Liver (tissue), 9 donors: ENCODE results near the gene CD8B2. TPM values are rescaled to one million over a fixed set of nuclear protein-coding genes. Genes with fewer than 3 reads are reported as not detected.
"Not testable (repeated sequence)": the region's sequence is repeated elsewhere in the genome, so short reads cannot be mapped to it uniquely, and the experiment has no call there.

ENCODE experiments used
- DNase-seq: peaks from one replicate; pipeline ENCODE4 v3.0.0-alpha.2; 2017; ENCODE audit warnings: low spot score
- H3K27ac ChIP-seq, 2 donors: one replicate each; pipeline ENCODE4 v1.7.0; 2013; ENCODE audit warnings: inconsistent platforms in 2 of 2, low read length in 2 of 2, control low read depth in 1 of 2, low read depth in 1 of 2, mild to moderate bottlenecking in 1 of 2
- H3K27me3 ChIP-seq, 4 donors: one replicate each; pipeline versions ENCODE4 v1.6.1 to v1.7.0; 2013; ENCODE audit warnings: low read length in 3 of 4, inconsistent platforms in 1 of 4, mild to moderate bottlenecking in 1 of 4, moderate library complexity in 1 of 4; ENCODE audit not compliant: control insufficient read depth in 4 of 4, insufficient read depth in 4 of 4
- H3K36me3 ChIP-seq, 4 donors: one replicate each; pipeline versions ENCODE4 v1.6.1 to v1.7.0; 2013; ENCODE audit warnings: low read length in 3 of 4, mild to moderate bottlenecking in 3 of 4, low read depth in 1 of 4, moderate library complexity in 1 of 4; ENCODE audit not compliant: control insufficient read depth in 4 of 4, insufficient read depth in 3 of 4
- H3K4me1 ChIP-seq, 4 donors: one replicate each; pipeline versions ENCODE4 v1.6.1 to v1.7.0; 2013; ENCODE audit warnings: low read length in 3 of 4, mild to moderate bottlenecking in 3 of 4, moderate library complexity in 1 of 4; ENCODE audit not compliant: control insufficient read depth in 4 of 4, insufficient read depth in 4 of 4
- H3K4me3 ChIP-seq, 3 donors: one replicate each; pipeline versions ENCODE4 v1.6.1 to v1.7.0; 2013; ENCODE audit warnings: low read length in 3 of 3, control low read depth in 1 of 3, low read depth in 1 of 3, mild to moderate bottlenecking in 1 of 3
- H3K9ac ChIP-seq, 2 donors: one replicate each; pipeline ENCODE4 v1.7.0; 2013; ENCODE audit warnings: low read length in 2 of 2, mild to moderate bottlenecking in 2 of 2, moderate library complexity in 2 of 2, control low read depth in 1 of 2, low read depth in 1 of 2
- H3K9me3 ChIP-seq, 4 donors: one replicate each; pipeline versions ENCODE4 v1.6.1 to v1.7.0; 2013; ENCODE audit warnings: low read length in 3 of 4; ENCODE audit not compliant: control insufficient read depth in 4 of 4
- RAD21 ChIP-seq, 2 donors: IDR thresholded peaks; 2 replicates each; pipeline ENCODE4 v1.6.1; 2016; ENCODE audit warnings: antibody characterized with exemption in 2 of 2, mild to moderate bottlenecking in 2 of 2
- WGBS: extraction: QIAGEN DNeasy Blood & Tissue Kit; methylation state at CpG from one replicate; pipeline ENCODE4 v1.1.7; 2013; 5-methylcytosine and 5-hydroxymethylcytosine counted together
- polyA plus RNA-seq, 2 donors: library from polyadenylated mRNA; stranded (reverse) in 1 of 2; unstranded in 1 of 2; fragments of 200-250 nt in 1 of 2; fragments of >200 nt in 1 of 2; fragmentation: Nextera tagmentation in 1 of 2; extraction: Ambion mirVana in 1 of 2; gene quantifications; one replicate each; pipeline versions ENCODE4 v1.2.1 to v1.2.3, GENCODE V29; 2013 to 2015
- total RNA-seq, 2 donors: library from RNA; depleted of rRNA; stranded (reverse); fragments of >200 nt; gene quantifications; one replicate each; pipeline ENCODE4 v1.2.3, GENCODE V29; 2014
- donor health status: healthy.
- donor health status: healthy.
- donor health status: healthy.
- donor health status: healthy.
- donor health status: healthy.

The CD8B2 gene
- total RNA-seq: under 1 TPM; under 0.01 to 0.05 TPM
- polyA plus RNA-seq: not detected

DNA sequence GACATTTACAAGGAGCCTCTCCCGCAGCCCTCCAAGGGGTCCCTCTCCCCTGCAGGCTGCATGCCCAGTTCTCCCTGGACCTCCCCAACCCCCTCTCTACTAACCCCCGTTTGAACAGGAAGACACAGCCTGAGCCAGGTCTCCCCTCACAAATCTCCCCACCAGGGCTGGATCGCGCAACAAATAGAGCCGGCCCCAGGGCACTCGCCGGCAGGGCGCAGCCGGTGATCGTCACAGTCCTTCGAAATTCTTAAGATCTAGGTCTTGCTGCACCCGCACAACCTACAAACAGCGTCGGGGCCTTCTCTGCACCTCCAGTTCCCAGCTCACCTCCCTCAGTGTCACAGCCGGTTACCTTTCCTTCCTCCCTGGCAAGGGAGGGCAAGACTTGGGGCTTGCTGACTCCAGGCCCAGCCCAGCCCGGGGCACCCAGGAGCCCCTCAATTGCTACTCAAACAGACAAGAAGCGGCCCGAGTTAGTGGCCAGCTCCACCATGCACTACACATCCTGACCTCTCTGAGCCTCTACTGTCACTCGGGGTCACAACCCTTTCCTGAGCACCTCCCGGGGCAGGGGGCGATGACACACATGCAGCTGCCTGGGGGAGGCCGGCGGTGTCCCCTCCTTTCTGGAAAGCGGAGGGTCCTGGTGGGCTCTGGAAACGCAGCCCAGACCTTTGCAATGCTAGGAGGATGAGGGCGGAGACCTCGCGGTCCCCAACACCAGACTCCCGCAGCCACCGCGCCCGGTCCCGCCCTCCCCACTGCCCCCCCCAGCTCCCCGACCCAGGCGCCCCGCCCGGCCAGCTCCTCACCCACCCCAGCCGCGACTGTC is at the start of gene CD8B2:
TSS of gene CD8B2 (plus strand) at position 814 of the 835 bp plus-strand sequence. CDS start 63 bp downstream, outside the sequence.
- DNase-seq, H3K4me3 ChIP-seq, H3K36me3 ChIP-seq, H3K9ac ChIP-seq, H3K27ac ChIP-seq, H3K27me3 ChIP-seq, H3K9me3 ChIP-seq, H3K4me1 ChIP-seq: not testable (repeated sequence)
- 16% methylated on average over 32 of the region's 39 CpGs for WGBS

GRCh38 chr2:106461882-106462281 is 25.3 kb upstream of the CD8B2 start:
- 57% methylated on average over 10 of the region's 10 CpGs for WGBS
- not testable (repeated sequence) for H3K36me3 ChIP-seq, H3K4me3 ChIP-seq, H3K9ac ChIP-seq, H3K4me1 ChIP-seq, H3K9me3 ChIP-seq, H3K27me3 ChIP-seq, DNase-seq, H3K27ac ChIP-seq
- peak in 1 of 2 donors; percentile 6 for TF ChIP-seq RAD21 (IDR thresholded peaks at IDR 0.05)

DNA sequence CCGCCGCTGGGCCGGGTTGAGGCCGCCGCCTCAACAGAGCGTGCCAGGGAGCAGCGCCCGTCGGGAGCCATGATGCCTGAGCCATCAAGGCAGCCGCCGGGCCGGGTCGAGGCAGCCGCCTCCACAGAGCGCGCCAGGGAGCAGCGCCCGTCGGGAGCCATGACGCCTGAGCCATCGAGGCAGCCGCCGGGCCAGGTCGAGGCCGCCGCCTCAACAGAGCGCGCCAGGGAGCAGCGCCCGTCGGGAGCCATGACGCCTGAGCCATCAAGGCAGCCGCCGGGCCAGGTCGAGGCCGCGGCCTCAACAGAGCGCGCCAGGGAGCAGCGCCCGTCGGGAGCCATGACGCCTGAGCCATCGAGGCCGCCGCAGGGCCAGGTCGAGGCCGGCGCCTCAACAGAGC is 19.6 kb upstream of the CD8B2 start:
- not testable (repeated sequence) for H3K4me1 ChIP-seq, H3K9ac ChIP-seq, H3K4me3 ChIP-seq, H3K36me3 ChIP-seq, H3K27ac ChIP-seq, H3K27me3 ChIP-seq, H3K9me3 ChIP-seq, DNase-seq
- WGBS: 93% methylated on average over 46 of the region's 49 CpGs

- H3K9ac ChIP-seq, H3K4me3 ChIP-seq, H3K9me3 ChIP-seq, H3K27me3 ChIP-seq, H3K4me1 ChIP-seq, H3K27ac ChIP-seq, DNase-seq, H3K36me3 ChIP-seq: not testable (repeated sequence)
- WGBS: 98% methylated on average over 45 of the region's 45 CpGs
These were observed 19.1 kb upstream of the CD8B2 start, which contains the start of gene RGPD3 for GRCh38 chr2:106468107-106468506. Gene RGPD3, minus strand, starts transcription at chr2:106468413. Its CDS starts 125 bp downstream, at chr2:106468288.

- not testable (repeated sequence) for H3K4me1 ChIP-seq, H3K27me3 ChIP-seq, H3K4me3 ChIP-seq, DNase-seq, H3K9ac ChIP-seq, H3K36me3 ChIP-seq, H3K9me3 ChIP-seq, H3K27ac ChIP-seq
- WGBS: 1% methylated on average over 4 of the region's 4 CpGs
- TF ChIP-seq RAD21 (IDR thresholded peaks at IDR 0.05): peak; percentile 43 to 52
These were observed 16.5 kb upstream of the CD8B2 start for GRCh38 chr2:106470658-106471057.

DNA sequence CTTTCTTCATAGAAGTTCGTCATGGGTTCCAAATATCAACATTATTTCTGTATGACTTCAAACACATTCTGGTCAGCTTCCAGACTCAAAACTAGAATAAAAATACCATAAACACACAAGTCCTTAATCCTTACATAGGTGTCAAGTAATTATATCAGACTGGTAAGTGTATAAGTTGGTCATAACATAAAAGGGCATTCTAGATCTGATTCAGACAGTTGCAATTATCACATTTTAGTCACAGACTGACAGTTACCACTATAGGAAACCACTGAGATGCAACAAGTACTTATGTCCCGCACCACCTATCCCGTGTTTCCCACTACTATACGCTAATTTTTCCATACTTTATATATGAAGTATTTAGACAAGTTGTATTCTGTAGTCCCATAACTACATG is 9.5 kb upstream of the CD8B2 start:
- not testable (repeated sequence) for H3K27me3 ChIP-seq, H3K36me3 ChIP-seq, H3K4me1 ChIP-seq, DNase-seq, H3K9ac ChIP-seq, H3K27ac ChIP-seq, H3K9me3 ChIP-seq, H3K4me3 ChIP-seq
- WGBS: 95% methylated on average over 1 of the region's 4 CpGs

GRCh38 chr2:106479563-106479962 is 7.6 kb upstream of the CD8B2 start:
- not testable (repeated sequence) for H3K9me3 ChIP-seq, H3K9ac ChIP-seq, H3K4me3 ChIP-seq, H3K36me3 ChIP-seq, H3K27ac ChIP-seq, H3K4me1 ChIP-seq, H3K27me3 ChIP-seq, DNase-seq
- no CpG with 5 or more reads among the region's 1 CpG for WGBS

GRCh38 chr2:106487386-106488191 is 425 bp downstream of the CD8B2 start:
- not testable (repeated sequence) for DNase-seq, H3K9ac ChIP-seq, H3K4me3 ChIP-seq, H3K36me3 ChIP-seq, H3K9me3 ChIP-seq, H3K4me1 ChIP-seq, H3K27me3 ChIP-seq, H3K27ac ChIP-seq
- 20% methylated on average over 44 of the region's 44 CpGs for WGBS
